Endodermal cell (in vitro differentiated cells): ENCODE data around the gene PXN. TPM values are rescaled to one million over a fixed set of nuclear protein-coding genes. Genes with fewer than 3 reads are reported as not detected.

ENCODE experiments used
- DNase-seq: peaks from one replicate; pipeline ENCODE4 v3.0.0-alpha.2; 2017
- H3K27ac ChIP-seq: 2 replicates; pipeline ENCODE4 v1.5.1; 2013; ENCODE audit warnings: mild to moderate bottlenecking, low read depth, low read length, moderate library complexity
- H3K27me3 ChIP-seq: 2 replicates; pipeline ENCODE4 v1.6.1; 2013; ENCODE audit warnings: mild to moderate bottlenecking, low read length, moderate library complexity; ENCODE audit not compliant: insufficient read depth, control insufficient read depth, poor library complexity, severe bottlenecking
- H3K36me3 ChIP-seq: 2 replicates; pipeline ENCODE4 v1.7.0; 2013; ENCODE audit warnings: mild to moderate bottlenecking, low read length, moderate library complexity; ENCODE audit not compliant: control insufficient read depth, insufficient read depth
- H3K4me1 ChIP-seq: one replicate; pipeline ENCODE4 v1.7.0; 2013; ENCODE audit warnings: low read length; ENCODE audit not compliant: control insufficient read depth, insufficient read depth
- H3K4me3 ChIP-seq: 2 replicates; pipeline ENCODE4 v1.5.1; 2013; ENCODE audit warnings: mild to moderate bottlenecking, low read length, moderate library complexity
- H3K9ac ChIP-seq: 2 replicates; pipeline ENCODE4 v1.6.1; 2013; ENCODE audit warnings: mild to moderate bottlenecking, low read length, moderate library complexity; ENCODE audit not compliant: poor library complexity, severe bottlenecking; ENCODE audit errors: extremely low read depth
- H3K9me3 ChIP-seq: 2 replicates; pipeline ENCODE4 v1.6.1; 2013; ENCODE audit warnings: mild to moderate bottlenecking, low read length, moderate library complexity; ENCODE audit not compliant: control insufficient read depth
- H3K27ac Mint-ChIP-seq: 2 replicates; pipeline ENCODE4 v1.8.0; 2020; ENCODE audit warnings: mixed read lengths
- H3K27me3 Mint-ChIP-seq: 2 replicates; pipeline ENCODE4 v1.8.0; 2021; ENCODE audit warnings: mild to moderate bottlenecking, mixed read lengths; ENCODE audit not compliant: insufficient read depth
- H3K36me3 Mint-ChIP-seq: 2 replicates; pipeline ENCODE4 v1.8.0; 2020; ENCODE audit warnings: low read depth, mixed read lengths
- H3K4me1 Mint-ChIP-seq: 2 replicates; pipeline ENCODE4 v1.8.0; 2020; ENCODE audit warnings: mixed read lengths
- H3K4me3 Mint-ChIP-seq: 2 replicates; pipeline ENCODE4 v1.8.0; 2020; ENCODE audit warnings: mild to moderate bottlenecking, moderate library complexity, mixed read lengths
- H3K9me3 Mint-ChIP-seq: 2 replicates; pipeline ENCODE4 v1.8.0; 2020; ENCODE audit warnings: mild to moderate bottlenecking, mixed read lengths
- WGBS, 2 experiments: methylation state at CpG; one replicate each; pipeline versions ENCODE4 v1.1.5 to v1.1.7; 2013; ENCODE audit warnings: missing lambda C conversion rate in 2 of 2, mixed read lengths in 1 of 2; ENCODE audit not compliant: insufficient coverage in 1 of 2, insufficient read length in 1 of 2; 5-methylcytosine and 5-hydroxymethylcytosine counted together
- long read RNA-seq, 4 experiments: library from polyadenylated mRNA in 2 of 4; library from RNA in 1 of 4; library from capped mRNA in 1 of 4; stranded (forward) in 3 of 4; unstranded in 1 of 4; transcript quantifications; one replicate each; pipeline ENCODE4 v2.0.0, GENCODE V29; 2020 to 2021; ENCODE audit warnings: inconsistent platforms in 1 of 4
- polyA plus RNA-seq, 2 experiments: library from polyadenylated mRNA; stranded (reverse); fragments of 50-300 nt; gene quantifications; one replicate each; pipeline ENCODE4 v1.2.3, GENCODE V29; 2013
- total RNA-seq, 2 donors: library from RNA; stranded (reverse); fragmentation: NEBNext Ultra II Directional in 1 of 2; extraction: Animal tissue kit (Norgen Biotek cat#: 25700) in 1 of 2; gene quantifications; 2 replicates in 1 of 2; 3 replicates in 1 of 2; pipeline ENCODE4 v1.2.1, GENCODE V29; 2021
- TF ChIP-seq, protein P1 (sequence below): fragments of 200-600 bp; sonication (generic); conservative IDR thresholded peaks from 2 replicates; pipeline ENCODE4 v1.5.0; 2021; ENCODE audit warnings: antibody characterized with exemption, mild to moderate bottlenecking

PXN gene
- total RNA-seq = 10 to 100 TPM; 58.4 to 92.7 TPM
- 42.1 TPM for polyA plus RNA-seq (2013, experiment 1 of 2)
- polyA plus RNA-seq (2013, experiment 2 of 2) = 44.5 TPM
- long read RNA-seq, experiment 1, partial matches to known transcripts = 6 of 22 reads
- long read RNA-seq, experiment 1, other reads (novel, unspliced or antisense) = 13 of 22 reads
- long read RNA-seq, experiment 2, transcript PXN-204 (11 exons, 3,683 nt) = major isoform, 170 of 309 reads
- long read RNA-seq, experiment 2, transcript PXN-202 (11 exons, 3,835 nt) = minor isoform, 14 of 309 reads
- long read RNA-seq, experiment 2, transcript PXN-201 (12 exons, 3,785 nt) = minor isoform, 29 of 309 reads
- long read RNA-seq, experiment 2, partial matches to known transcripts = 23 of 309 reads
- long read RNA-seq, experiment 2, other reads (novel, unspliced or antisense) = 73 of 309 reads
- long read RNA-seq, experiment 3, transcript PXN-204 (11 exons, 3,683 nt) = major isoform, 73 of 181 reads
- long read RNA-seq, experiment 3, transcript PXN-202 (11 exons, 3,835 nt) = minor isoform, 9 of 181 reads
- long read RNA-seq, experiment 3, partial matches to known transcripts = 26 of 181 reads
- long read RNA-seq, experiment 3, other reads (novel, unspliced or antisense) = 73 of 181 reads
- long read RNA-seq, experiment 4, partial matches to known transcripts = 0 of 4 reads
- long read RNA-seq, experiment 4, other reads (novel, unspliced or antisense) = 3 of 4 reads

DNA sequence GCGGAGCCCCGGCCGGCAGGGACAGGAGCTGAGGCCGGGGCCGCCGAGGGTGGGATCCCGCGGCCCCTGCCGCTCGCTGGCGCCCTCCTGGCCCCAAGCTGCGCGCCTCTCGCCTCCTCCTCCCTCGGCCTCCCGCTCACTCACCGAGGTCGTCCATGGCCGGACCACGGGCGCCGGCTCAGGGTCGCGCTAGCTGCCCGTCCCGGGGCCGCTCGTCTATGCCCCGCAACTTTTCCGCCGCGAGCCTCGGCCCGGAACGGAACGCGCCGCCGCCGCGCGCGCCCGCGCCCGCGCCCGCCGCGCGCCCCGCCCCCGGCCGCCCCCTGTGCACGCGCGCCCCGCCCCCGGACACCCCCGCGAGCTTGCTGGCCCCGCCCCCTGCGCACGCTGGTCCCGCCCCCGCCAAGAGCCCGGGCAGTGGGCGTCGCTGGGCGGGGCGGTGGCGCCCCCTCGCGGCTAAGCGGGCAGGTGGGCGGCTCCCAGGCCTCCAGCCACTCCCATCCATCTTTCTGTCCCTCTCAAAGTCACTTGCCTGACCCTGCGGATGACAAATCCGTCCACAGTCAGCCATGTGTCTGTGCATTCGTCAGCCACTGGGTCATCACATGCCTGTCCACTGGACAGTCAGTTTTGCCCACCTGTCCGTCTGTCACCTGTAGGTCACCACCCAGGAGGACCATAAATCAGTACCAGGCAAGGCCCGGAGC lies at the start of gene PXN:
PXN (minus strand) TSS at position 258 of the 707 bp plus-strand sequence; CDS start at position 157, 101 bp downstream.
- TF ChIP-seq, protein P1, sequence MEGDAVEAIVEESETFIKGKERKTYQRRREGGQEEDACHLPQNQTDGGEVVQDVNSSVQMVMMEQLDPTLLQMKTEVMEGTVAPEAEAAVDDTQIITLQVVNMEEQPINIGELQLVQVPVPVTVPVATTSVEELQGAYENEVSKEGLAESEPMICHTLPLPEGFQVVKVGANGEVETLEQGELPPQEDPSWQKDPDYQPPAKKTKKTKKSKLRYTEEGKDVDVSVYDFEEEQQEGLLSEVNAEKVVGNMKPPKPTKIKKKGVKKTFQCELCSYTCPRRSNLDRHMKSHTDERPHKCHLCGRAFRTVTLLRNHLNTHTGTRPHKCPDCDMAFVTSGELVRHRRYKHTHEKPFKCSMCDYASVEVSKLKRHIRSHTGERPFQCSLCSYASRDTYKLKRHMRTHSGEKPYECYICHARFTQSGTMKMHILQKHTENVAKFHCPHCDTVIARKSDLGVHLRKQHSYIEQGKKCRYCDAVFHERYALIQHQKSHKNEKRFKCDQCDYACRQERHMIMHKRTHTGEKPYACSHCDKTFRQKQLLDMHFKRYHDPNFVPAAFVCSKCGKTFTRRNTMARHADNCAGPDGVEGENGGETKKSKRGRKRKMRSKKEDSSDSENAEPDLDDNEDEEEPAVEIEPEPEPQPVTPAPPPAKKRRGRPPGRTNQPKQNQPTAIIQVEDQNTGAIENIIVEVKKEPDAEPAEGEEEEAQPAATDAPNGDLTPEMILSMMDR = peak; percentile 90
- H3K4me3 Mint-ChIP-seq = peak within 1 kb of the TSS; percentile 85
- no peaks in the 10 kb centered on the region for H3K36me3 Mint-ChIP-seq
- Histone ChIP-seq H3K4me1 (peaks cover 17% of the 10 kb centered on the region), H3K27me3 (no peaks in the 10 kb centered on the region), H3K4me3 (peak within 1 kb of the TSS; percentile 94), H3K27ac (no peak within 1 kb of the TSS), H3K9me3 (no peaks in the 10 kb centered on the region), H3K9ac (peak within 1 kb of the TSS; percentile 70), H3K36me3 (no peaks in the 10 kb centered on the region)
- H3K27ac Mint-ChIP-seq = peak within 1 kb of the TSS; percentile 74
- no peaks in the 10 kb centered on the region for H3K9me3 Mint-ChIP-seq
- peak; percentile 98 for DNase-seq
- whole genome bisulfite sequencing, 2 experiments = 3 to 14% methylated on average over 9 to 79 of the region's 81 CpGs
- H3K4me1 Mint-ChIP-seq = peaks cover 25% of the 10 kb centered on the region
- no peaks in the 10 kb centered on the region for H3K27me3 Mint-ChIP-seq

DNA sequence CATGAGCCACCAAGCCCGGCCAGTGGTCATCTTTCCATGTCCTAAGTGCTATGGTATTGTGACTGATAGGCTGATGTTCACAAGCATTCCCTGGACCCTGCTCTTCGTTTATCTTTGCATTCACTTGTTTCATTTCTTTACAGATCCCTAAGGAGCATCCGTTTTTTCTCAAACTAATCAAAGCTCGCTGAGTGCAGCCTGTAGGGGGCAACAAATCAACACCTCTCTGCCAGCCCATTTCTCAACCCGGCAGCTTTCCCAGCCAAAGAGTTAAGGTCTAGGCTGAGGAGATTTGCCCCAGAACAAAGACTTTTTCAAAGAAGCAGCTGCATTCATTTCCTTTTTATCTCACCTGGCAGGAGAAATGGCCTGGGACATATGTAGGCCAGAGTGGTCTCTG lies 48.7 kb upstream of the PXN start:
- TF ChIP-seq, protein P1 = peak; percentile 69
- Histone ChIP-seq H3K36me3 (no peaks in the 10 kb centered on the region), H3K27me3 (no peaks in the 10 kb centered on the region), H3K4me1 (no peaks in the 10 kb centered on the region), H3K9me3 (no peaks in the 10 kb centered on the region), H3K9ac (no peak overlapping the region), H3K27ac (no peak overlapping the region), H3K4me3 (no peak overlapping the region)
- peaks cover 4% of the 10 kb centered on the region for H3K9me3 Mint-ChIP-seq
- peaks cover 2% of the 10 kb centered on the region for H3K27me3 Mint-ChIP-seq
- peaks cover 7% of the 10 kb centered on the region for H3K4me1 Mint-ChIP-seq
- peak; percentile 86 for DNase-seq
- H3K4me3 Mint-ChIP-seq = no peak overlapping the region
- WGBS, 2 experiments = 52 to 65% methylated on average over 4 to 5 of the region's 5 CpGs
- H3K36me3 Mint-ChIP-seq = no peaks in the 10 kb centered on the region
- H3K27ac Mint-ChIP-seq = no peak overlapping the region
